Activated T-helper 1 cell treated with anti-CD3 and anti-CD28 coated beads, Interleukin-2, amount 50 U/mL, for 16 hours (primary cell): ENCODE results near the gene CNTNAP2.
"Not testable (repeated sequence)": the region's sequence is repeated elsewhere in the genome, so short reads cannot be mapped to it uniquely, and the experiment has no call there.

ENCODE experiments used
- DNase-seq, 2 donors: peaks; one replicate each; pipeline ENCODE4 v3.0.0-alpha.2; 2020; ENCODE audit warnings: low read depth in 1 of 2, low spot score in 1 of 2

CNTNAP2 gene

DNA sequence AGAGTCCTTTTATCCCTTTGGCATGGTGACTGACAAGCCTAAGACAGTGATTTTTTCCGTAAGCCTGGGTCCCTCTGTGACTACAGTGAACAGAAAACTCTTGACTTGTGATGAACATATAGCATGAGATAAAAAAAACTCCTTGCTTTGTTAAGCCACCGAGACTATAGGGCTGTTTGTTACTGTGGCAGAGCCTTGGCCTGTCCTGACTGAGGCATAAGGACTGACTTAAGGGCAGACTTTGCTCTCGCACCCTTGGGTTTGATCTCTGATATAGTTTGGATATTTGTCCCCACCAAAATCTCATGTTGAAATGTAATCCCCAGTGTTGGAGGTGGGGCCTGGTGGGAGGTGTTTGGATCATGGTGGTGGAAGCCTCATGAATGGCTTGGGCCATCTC is 2157.5 kb downstream of the CNTNAP2 start:
- DNase-seq: no peak

DNA sequence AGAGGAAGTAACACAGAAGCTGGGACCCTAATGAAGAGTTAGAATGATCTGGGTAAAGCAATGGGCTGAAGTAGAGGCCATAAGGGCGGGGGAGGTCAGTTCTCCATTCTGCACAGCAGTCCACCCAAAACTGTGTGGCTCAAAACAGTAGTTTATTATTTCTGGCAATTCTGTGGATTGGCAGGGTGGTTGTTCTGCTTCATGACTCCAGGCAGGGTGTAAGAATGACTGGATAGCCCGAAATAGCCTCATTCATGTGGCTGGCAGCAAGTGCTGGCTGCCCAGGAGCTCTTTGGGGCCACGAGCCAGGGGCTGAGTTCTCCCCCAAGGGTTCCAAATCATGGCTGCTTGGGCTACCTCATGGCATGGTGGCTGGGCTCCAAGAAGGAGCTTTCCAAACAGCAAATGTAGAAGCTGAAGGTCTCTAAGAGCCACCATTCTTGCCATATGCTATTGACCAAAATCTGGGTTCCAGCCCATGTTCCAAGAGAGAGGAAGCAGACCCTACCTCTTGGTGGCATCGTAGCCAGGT is 2158.8 kb downstream of the CNTNAP2 start:
- DNase-seq: no peak

DNA sequence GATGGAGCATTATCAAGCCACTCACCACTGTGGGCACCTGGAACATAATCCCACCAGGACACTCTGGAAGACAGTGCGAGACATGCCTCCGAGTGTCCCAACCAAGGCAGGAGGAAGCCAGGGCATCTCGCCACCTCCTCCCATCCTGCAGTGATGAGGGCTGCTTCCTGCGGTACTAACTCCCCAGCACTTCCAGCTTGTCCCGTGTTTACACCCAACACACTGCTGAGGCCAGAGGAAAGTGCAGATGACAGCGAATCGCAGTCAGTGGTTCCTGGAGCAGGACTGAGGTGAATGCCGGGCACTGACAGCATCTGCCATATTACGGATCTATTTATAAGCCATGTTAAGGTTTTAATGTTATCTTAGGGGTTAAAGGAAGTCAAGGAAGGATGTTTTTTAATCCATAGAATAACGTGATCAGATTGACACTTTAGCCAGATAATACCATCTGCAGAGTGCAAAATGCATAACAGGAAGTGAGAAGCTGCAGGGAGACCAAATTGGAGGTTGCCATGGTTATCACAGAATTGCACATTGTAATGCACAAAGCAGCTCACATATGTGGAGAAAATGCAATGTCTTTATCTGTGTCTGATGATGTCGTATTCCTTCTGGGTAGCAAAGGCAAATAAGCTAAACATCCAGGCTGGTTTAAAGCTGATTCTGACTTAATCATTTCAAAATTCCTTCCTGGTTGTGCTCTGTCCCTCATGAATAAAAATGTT is 2159.9 kb downstream of the CNTNAP2 start:
- no peak for DNase-seq

DNA sequence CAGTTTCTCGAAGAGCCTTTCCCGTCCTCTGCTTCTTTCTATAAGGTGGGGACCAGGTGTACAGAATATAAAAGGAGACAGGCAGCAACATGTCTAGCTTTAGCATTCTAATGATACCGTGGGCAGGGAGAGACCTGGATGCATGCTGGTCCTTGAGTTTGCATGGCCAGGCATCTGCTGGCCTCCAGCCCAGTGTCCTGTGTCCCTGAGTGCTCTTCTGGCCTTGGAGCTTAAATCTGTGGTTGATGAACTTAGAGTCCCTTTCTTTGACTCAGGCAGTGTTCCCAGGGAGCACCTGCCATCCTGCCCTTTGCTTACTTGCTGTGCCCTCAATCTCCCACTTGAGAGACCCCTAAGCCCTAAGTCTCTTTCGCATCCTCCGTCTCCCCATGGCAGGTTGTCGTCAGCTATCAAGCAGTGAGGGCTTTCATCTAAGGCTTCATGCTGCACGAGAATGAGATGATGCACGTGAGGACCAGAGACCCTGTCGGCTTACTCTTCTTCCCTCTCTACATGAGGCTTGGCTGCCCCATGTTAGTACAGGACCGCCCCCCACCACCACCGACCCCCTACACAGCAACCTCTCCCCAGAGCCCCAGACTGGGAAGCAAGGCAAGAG is 2160.6 kb downstream of the CNTNAP2 start:
- DNase-seq: no peak

DNA sequence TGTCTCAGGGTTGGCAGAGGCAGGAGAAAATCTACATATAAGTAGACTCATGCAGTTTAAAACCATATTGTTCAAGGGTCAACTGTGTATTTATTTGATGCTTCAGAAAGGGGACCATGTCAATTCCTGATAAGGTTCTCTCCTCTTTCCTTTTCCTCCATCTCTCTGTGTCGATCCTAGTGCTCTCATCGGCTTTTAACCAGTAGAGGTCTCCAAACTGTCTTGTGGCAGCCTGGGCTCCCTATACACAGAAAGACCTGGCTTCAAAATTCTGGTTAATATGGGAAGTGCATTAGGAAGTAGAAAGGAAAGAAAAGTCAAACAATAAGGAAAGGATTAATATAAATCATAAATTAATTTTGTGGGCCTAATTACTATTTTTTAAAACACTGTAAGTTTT is 2169.5 kb downstream of the CNTNAP2 start:
- no peak for DNase-seq

DNA sequence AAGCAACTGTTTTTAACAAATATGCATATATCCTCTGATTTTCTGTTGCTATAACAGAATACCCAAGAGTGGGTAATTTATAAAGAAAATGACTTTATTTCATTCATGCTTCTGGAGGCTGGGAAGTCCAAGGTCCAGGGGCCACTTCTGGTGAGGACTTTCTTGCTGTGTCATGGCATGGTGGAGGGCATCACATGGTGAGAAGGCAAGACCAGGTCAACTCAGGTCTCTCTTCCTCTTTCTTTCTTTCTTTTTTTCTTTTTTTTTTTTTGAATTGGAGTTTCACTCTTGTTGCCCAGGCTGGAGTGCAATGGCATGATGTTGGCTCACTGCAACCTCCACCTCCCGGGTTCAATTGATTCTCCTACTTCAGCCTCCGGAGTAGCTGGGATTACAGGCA is 2170.9 kb downstream of the CNTNAP2 start:
- no peak for DNase-seq

DNA sequence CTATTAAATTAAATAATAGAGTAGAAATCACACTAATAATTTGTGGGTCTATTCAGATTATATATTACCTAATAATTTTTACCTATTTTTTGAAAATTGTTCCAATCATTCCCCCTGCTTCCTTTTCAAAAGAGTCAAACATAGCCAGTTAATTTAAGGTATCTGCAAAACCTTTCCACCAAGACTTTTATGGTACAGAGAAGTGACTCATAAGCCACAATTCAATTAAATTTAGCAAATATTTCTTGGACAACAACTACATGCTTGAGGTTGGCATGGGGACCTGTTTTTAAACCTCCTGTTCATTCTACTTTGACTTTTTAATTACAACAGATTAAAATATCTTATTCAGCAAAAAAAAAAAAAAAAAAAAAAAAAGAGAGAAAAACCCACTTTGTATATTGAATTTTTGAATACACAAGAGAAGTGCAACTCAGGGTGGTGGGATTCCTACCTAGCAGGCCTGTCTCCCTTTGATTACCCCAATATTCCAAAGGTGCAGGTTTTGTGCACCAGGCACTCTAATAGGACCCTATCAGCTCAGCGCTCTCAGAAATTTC is 2172.1 kb downstream of the CNTNAP2 start:
- no peak for DNase-seq

DNA sequence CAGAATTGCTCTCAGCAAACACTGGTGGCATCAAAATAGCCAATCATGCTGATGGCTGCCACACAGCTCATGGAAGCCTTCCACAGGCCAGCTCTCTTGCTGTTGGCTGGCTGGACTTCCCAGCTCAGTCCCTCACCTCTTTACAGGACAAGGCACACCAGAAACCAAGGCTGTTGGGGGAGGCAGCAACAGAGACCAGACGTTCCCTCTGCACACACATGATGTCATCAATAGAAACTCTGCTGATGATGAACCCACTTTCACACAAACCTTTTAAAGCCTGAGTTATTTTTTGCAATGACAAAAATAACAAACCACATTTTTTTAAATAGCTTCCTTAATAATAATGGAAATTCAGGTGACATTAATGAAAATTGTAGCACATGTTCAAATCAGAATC is 2173.0 kb downstream of the CNTNAP2 start:
- no peak for DNase-seq

DNA sequence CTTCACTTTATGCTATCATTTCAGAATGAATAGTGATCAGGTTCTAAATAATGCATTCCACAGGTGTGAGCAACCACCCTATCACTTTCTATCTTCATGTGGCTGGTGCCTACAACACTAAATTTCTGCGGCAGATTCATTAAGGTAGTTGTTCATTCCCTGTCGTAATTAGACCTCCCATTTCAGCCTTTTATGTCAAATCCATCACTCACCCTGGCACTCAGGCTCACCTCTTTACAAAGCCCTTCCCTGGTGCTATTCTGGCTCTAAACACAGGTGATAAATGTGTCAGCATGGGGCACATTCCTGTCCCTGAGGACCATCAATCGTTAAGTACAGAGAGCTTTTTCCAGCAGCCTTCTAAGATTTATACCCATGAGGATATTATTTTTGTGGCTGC is 2173.9 kb downstream of the CNTNAP2 start:
- no peak for DNase-seq

DNA sequence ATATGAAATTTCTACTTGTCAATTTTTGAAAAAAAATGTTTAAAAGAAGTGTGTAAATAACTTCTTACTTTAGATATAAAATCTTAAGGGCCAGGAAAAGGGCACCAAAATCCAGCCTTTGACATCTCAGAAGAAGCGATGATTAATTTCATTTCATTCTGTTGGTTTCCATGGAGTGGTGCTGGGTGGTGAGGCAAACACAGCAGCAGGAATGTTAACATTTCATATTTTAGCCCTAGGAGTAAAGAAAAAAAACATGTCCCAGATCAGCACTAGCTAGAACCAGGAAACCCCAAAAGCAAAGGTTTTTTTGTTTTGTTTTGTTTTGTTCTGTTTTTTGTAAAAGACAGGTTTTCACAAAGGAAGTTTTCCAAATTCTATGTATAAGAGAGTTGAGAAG is 2175.2 kb downstream of the CNTNAP2 start:
- no peak for DNase-seq

DNA sequence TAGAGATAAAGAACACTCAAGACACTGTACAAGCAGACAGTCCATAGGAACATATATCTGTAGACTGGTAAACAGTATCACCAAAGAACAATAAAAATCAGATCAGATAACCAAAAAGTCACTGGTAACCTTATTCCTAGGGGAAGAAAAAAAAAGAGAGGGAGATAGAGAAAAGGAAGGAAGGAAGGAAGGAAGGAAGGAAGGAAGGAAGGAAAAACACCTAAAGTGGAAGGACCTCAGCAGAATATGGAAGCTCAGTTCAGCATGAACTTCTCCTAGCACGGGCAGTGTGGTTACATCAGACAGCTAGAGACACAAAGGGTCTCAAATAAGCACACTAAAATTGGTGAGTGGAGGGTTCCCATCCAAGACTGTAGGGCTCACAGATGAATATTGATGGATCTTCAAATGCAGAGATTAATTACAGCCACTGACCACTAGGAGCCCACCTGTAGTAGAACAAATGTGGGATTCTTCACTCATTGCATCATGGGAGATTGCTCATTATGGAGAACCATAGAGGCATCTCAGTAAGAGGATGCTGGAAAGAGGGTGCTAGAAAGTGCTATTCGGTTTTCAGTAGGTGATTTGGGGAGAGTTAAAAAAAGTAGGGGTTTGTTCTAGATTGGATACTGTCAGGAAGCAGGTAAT is 2180.5 kb downstream of the CNTNAP2 start:
- DNase-seq: no peak

DNA sequence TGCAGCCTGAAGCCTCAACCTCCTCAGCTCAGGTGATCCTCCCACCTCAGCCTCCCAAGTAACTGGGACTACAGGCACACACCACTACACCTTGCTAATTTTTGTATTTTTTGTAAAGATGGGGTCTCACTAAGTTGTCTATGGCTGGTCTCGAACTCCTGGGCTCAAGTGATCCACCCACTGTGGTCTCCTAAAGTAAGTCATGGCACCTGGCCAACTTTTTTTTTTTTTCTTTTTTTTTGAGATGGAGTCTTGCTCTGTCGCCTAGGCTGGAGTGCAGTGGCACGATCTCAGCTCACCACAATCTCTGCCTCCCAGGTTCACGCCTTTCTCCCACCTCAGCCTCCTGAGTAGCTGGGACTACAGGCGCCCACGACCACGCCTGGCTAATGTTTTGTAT is 2182.2 kb downstream of the CNTNAP2 start:
- DNase-seq: not testable (repeated sequence)

DNA sequence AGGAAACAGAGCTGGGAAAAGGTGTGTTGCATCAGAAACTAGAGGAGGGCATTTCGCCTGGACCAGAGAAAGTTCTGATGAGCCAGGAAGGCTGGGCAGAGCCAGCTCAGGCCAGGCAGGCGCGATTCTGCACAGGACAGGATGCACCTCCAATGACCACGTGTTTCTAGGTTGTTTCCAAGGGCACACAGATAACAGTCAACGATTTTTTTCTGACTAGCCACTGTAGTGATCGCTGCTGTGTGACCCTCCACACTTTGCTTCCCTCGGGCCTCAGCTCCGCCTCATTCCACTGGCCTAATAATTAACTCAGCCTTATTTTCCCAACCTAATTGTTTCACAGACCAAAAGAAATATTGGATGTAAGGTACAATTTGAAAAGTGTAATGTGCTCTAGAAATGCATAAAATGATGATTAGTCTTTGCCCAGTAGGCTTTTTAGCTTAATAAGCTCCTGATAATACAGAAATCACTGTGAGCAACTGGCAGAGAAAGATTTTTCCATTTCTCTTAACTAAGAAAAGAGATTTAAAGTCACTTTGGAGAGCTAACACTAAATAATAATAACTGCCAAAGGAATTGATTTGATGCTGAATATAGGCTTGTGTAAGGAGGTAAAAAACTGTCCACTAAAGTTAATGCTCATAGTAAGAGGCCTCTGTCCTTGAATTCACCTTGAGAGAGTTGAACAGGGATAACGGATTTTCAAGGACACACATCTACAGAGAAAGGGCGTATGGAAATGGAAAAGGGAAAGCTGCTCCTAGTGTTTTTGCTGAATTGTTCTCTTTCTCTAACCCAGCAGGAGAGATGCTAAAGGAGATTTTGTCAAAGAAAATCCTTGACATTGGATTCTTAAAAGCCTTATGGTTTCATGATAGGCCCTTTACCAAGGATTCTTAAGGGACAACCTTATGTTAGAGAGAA is 2183.0 kb downstream of the CNTNAP2 start:
- no peak for DNase-seq

DNA sequence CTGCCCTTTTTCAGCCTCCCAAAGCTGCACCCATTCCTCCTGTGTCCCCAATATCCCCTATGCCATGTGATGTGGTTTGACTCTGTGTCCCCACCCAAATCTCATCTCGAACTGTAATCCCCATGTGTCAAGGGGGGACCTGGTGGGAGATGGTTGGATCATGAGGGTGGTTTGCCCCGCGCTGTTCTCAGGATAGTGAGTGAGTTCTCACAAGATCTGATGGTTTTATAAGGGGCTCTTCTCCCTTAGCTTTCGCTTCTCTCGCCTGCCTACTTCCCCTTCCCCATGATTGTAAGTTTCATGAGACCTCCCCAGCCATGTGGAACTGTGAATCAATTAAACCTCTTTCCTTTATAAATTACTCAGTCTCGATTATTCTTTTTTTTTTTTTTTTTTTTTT is 2185.8 kb downstream of the CNTNAP2 start:
- not testable (repeated sequence) for DNase-seq

DNA sequence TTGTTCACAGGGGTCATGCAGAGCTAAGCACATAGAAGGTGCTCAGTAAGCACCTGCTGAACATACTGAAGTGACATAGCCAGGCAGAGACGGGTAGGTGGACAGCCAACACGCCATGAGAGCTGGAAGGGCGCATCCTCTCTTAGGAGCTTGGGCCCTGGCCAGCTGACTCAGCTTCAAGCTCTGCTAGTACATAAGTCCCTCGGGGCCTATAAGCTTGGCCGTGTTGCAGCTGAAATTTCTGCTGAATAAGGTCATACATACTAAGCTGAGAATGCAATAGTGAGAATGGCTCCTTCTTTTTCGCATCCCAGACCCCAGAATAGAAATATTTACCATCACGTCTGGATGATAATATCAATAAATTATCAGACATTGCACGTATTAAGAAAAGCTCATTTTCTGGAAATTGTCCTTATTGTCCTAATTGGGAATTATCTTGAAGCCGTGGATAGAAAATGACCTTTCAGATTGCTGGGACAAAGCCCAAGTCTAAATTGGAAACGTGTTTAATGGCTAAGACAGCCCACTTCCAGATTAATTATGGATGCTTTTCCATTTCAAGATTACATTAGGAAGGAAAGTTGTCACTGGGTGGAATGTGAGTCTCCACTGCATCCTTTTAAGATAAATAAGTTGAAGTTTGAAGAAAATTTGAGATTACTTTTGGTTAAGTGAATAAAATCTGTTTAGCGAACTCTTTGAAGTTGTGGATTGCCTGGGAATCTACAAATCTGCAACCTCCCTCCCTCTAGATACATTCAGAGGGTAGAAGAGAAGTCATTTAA is 2186.9 kb downstream of the CNTNAP2 start:
- DNase-seq: no peak

DNA sequence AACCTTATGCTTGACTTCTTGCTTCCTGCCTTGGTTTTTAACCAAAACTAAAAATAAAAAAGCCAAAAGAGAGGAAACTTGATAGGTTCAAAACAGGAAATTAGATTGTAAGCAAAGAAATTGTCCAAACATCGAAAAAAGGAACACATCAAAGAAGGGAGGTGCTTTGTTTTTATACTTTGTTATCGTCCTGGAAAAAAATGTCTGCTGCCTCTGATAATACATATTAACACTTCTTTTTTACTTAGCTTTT is 2187.4 kb downstream of the CNTNAP2 start:
- no peak for DNase-seq

DNA sequence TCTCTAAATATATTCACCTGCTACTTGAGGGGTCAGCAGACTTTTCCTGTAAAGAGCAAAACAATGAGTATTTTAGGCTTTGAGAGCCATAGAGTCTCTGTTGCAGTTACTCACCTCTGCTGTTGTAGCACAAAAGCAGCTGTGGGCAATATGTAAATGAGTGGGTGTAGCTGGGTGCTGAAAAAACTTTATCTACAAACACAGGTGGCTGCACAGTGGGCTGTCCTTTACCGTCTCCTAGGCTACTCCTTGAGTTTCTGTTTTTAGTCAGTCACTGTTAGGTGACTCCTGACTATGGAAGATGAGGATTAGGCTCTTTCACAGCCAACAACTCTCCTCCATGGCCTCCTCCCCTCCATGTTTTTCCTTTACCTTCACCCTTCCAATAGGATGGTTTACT is 2187.9 kb downstream of the CNTNAP2 start:
- no peak for DNase-seq

DNA sequence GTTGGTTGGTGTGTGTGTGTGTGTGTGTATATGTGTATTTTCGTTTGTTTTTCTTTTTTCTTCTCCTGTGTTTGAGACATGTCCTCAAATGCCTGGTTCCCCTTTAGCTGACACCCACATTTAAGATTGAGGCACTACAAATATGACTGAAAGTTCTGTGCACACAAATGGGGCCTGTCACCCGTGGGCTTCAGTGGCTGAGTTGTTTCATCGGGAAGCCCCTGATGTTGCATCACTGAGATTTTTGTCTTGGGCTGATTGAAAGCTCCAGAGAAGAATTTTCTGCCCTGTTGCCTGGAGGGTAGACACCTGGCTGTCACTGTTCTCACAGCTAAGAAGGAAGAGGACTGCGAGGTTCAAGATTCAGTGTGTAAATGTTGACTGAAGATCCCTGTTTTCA is 2190.2 kb downstream of the CNTNAP2 start:
- DNase-seq: no peak

DNA sequence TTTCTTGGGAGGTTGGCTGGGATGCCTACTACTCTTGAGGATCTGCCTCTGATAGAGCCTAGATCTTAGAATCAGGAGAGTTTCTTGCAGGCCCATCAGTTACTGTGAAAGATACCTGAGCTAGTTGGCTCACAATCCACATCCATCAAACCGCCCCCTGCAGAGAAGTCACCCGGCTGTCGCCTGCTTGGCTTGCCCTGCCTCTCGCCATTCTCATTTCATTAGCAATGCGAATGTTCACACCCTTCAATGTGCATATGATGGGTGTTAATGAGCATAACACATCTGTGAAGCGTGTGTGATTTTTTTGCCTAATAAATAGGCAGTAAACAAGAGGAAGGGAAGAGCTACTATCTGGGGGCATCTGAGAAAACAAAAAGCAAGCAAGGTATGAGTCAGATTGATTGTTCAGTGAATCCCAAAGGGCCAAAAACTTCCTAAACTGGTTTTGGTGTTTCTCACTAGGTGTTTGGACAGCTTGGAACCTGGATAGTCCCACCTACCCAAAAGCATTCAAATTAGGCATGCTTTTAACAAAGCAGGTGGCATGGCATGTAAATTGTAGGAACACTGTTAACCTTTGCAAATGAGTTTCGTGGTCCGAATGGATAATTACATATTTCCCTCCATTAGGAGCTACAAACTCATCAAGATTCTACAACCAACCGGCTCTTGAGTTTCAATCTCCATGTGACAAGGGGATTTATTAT is 2201.7 kb downstream of the CNTNAP2 start:
- DNase-seq: no peak

DNA sequence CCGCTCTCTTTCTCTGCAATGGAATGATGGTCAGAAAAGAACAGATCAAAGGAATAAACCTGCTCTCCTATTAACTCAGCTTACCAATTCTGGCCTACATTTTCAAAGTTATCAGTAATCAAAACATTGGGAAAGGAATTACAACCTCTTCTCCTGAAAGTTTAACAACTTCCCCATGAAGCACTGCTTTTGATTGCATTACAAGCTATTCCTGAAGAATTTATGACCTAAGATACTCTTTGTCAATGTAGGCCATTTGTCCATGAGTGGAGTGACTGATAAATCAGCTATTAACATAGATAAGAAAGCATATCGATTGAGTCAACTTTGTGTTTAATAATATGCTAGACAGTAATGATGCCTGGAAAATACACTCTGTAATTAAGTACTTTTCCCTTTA is 2202.2 kb downstream of the CNTNAP2 start:
- no peak for DNase-seq
